T-helper 2 cell treated with Interferon-gamma antibody and Interleukin-4, amounts not matched to agents 100 ng/mL and 5 ng/mL, for 36 hours (primary cell): ENCODE data around the gene BORCS5. TPM values are rescaled to one million over a fixed set of nuclear protein-coding genes. Genes with fewer than 3 reads are reported as not detected.

Experiments used
- intact Hi-C: fragments of 100-400 bp; cut with micrococcal nuclease; formaldehyde crosslinking; loops from one replicate; pipeline ENCODE4 v1.15.1; 2023
- total RNA-seq: library from RNA; stranded (reverse); gene quantifications from 2 replicates; pipeline ENCODE4 v1.2.3, GENCODE V29; 2022

Gene BORCS5
- total RNA-seq, 1 donor from 2014 or later: 22.7 TPM

GRCh38 chr12:12351468-12352185 lies 5.3 kb upstream of the BORCS5 start:
- intact Hi-C loops: loop anchor here (10.0 kb wide), 1 partner anchor 697 kb away; no protein-coding TSS in a partner anchor

GRCh38 chr12:12353276-12353675 lies 3.6 kb upstream of the BORCS5 start:
- intact Hi-C loops: loop anchor here (10.0 kb wide), 1 partner anchor 698 kb away; no protein-coding TSS in a partner anchor

GRCh38 chr12:12353807-12354206 lies 3.1 kb upstream of the BORCS5 start:
- intact Hi-C loops: loop anchor here (10.0 kb wide), 1 partner anchor 699 kb away; no protein-coding TSS in a partner anchor

- intact Hi-C loops: loop anchor here (1.0 to 10.0 kb wide), 6 partner anchors 255 to 841 kb away; partner anchors contain the start of genes CREBL2, DDX47, EMP1 and GPR19
Measured at GRCh38 chr12:12356467-12356895, 397 bp upstream of the BORCS5 start.

DNA sequence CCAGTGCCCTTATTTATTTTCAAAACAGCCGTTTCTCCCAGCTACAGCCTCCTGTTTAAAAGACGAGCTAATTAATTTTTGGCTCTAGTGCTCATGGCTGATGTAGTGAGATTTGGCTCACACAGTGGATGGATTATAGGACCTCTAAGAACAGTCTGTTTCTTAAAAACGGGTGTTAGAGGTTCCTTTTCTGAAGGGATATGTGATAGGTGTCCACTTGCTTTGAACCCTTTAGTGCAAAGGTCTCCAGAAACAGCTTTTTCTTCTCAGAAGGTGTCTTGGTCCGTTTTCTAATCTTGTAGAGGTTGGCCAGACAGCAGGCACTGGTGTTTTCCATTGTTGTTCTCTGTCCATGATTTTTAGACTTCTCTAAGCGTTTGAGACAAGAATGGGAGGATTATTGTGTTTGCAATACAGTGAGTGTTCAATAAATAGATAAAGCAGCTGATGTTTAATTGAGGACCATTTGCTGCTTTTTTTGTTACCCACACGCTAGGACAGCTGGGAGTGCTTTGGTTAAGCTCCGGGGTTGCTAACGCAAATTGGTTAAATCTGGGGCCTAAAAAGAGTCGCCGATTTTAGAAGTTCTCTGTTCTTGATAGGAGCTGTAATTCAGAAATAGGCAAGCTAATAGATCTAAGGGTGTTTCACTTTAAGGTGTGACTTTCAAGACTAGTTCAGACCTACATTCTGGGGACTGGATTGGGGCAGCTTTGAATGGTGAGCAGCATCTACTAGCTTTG lies 1.0 kb downstream of the BORCS5 start:
- intact Hi-C loops: loop anchor here (1.0 to 10.0 kb wide), 9 partner anchors 203 to 839 kb away; partner anchors contain the start of genes CDKN1B, DDX47, EMP1 and GPR19

- intact Hi-C loops: loop anchor here (5.0 to 10.0 kb wide), 3 partner anchors 644 to 839 kb away; partner anchors contain the start of genes EMP1 and HEBP1
Measured at GRCh38 chr12:12358528-12358927, 1.6 kb downstream of the BORCS5 start.

DNA sequence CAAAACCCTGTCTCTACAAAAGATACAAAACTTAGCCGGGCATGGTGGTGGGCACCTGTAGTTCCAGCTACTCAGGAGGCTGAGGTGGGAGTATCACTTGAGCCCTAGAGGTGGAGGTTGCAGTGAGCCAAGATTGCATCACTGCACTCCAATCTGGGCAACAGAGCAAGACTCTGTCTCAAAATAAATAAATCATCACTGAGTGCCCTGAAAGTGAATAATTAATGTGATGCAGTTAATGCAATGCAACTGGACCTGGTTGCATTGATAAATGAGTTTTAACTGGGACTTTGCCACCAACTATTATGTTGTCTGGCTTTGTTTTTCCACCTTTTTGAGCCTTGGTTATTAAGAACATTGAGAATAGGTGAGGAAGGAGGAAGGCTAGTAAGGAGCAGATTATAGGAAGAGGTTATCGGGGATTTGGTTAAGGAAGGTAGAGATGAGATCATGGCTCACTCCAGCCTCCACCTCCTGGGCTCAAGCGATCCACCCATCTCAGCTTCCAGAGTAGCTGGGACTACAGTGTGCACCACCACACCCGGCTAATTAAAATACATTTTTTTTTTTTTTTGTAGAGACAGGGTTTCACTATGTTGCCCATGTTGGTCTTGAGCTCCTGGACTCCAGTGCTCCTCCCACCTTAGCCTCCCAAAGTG lies 8.0 kb downstream of the BORCS5 start:
- intact Hi-C loops: no loop called here

- intact Hi-C loops: no loop called here
Measured at GRCh38 chr12:12365446-12365802, 8.5 kb downstream of the BORCS5 start.

- intact Hi-C loops: no loop called here
Measured at GRCh38 chr12:12365931-12366431, 9.1 kb downstream of the BORCS5 start.

DNA sequence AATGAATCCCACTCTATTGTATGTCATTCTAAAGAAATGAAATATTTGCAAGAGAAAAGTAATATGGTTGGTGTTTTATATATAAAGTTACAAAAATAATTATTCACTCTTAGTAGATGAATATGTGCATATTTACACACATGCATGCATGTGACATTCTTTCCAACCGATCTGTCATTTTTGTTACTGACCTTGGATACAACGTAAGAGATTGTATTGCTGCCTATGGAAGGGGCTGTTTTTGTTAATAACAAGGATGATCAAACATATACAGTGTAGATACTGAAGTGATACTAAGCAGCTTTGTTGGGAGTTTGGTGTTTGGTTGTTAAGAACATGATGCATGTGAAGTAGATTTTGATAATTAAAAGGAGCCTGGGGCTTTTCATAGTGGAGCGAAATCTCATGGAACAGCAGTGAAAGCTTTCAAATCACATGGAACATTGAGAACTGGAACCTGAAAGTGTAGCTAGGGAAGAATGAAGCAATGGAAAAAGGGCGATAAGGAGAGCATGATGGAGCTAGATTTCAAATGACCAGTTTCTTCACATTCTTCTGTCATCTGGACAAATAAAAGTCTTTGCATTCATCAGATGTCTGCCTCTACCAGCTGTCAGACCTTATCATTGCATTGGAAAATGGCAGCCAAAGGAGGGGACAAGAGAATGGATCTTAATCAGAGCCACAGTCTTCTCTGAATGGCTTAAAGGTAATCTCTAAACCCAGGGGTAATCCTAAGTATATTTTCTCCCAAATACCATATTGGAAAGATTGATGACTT lies 10.0 kb downstream of the BORCS5 start:
- intact Hi-C loops: no loop called here

- intact Hi-C loops: no loop called here
Measured at GRCh38 chr12:12367482-12367998, 10.7 kb downstream of the BORCS5 start.

GRCh38 chr12:12372946-12373722 lies 16.3 kb downstream of the BORCS5 start:
- intact Hi-C loops: no loop called here

GRCh38 chr12:12376646-12377448 lies 20.0 kb downstream of the BORCS5 start:
- intact Hi-C loops: loop anchor here (1.0 to 5.0 kb wide), 11 partner anchors 12 to 410 kb away; partner anchors contain the start of genes APOLD1 and CREBL2

GRCh38 chr12:12378616-12379015 lies 21.7 kb downstream of the BORCS5 start:
- intact Hi-C loops: loop anchor here (5.0 kb wide), 2 partner anchors 234 to 409 kb away; partner anchors contain the start of genes APOLD1 and CREBL2

GRCh38 chr12:12379831-12380730 lies 23.2 kb downstream of the BORCS5 start:
- intact Hi-C loops: loop anchor here (1.0 to 5.0 kb wide), 3 partner anchors 62 to 407 kb away; partner anchors contain the start of genes APOLD1 and CREBL2

GRCh38 chr12:12380949-12381593 lies 24.2 kb downstream of the BORCS5 start:
- intact Hi-C loops: loop anchor here (1.0 kb wide), 1 partner anchor 61 kb away; no protein-coding TSS in a partner anchor

DNA sequence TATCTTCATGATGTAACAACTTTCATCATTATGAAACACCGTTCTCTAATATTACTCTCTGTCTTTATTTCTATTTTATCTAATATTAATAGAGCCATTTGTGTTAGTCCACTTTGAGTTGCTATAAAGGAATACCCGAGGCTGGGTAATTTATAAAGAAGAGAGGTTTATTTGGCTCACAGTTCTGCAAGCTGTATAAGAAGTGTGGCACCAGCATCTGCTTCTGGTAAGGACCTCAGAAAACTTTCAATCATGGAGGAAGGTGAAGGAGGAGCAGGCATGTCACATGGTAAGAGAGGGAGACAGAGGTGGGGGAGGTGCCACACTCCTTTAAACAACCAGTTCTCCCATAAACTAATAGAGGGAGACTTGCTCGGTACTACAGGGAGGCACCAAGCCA lies 25.1 kb downstream of the BORCS5 start:
- intact Hi-C loops: no loop called here
